ENCODE measurements around the gene FOXE1.

Gene FOXE1

DNA sequence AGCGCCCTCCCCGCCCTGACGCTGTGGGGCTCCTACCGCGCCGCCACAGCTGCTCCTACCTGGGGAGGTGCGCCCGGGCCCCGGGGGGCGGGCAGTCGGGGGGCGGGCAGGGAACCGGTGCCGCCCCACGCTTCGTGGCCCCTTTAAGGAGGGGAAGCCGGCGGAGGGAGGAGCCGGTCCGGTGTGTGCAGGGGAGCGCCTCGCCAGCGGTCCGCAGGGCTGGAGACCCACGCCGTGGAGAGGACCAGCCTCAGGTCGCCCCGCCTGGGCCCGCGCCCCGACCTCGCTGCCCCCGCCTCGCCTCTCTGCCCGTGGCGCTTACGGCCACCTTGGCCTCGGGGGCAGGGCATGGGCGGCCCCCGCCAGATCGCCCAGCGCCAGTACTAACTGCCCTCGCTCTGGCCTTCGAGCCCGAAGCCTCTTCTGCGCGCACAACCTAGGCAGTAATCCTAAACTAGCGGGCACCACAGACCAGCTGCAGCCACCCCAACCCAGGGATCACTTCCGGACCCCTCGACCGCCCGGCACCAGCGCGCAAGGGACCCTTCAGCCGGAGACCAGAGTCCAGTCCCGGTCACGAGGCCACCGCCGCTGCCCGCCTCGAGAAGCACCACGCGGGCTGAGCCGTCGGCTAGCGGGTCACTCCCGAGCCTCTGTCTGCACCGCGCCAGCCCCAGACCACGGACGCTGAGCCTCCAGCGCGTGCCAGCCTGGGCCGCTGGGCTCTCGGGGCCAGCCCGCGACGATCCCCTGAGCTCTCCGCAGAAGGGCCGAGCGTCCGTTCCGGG is at the start of gene FOXE1:
TSS of gene FOXE1 (plus strand) at position 171 of the 788 bp plus-strand sequence. CDS start 689 bp downstream, outside the sequence.
- no peak for DNase-seq

- DNase-seq, result no peak
These were observed 49.0 kb upstream of the FOXE1 start for GRCh38 chr9:97804059-97804365.

DNA sequence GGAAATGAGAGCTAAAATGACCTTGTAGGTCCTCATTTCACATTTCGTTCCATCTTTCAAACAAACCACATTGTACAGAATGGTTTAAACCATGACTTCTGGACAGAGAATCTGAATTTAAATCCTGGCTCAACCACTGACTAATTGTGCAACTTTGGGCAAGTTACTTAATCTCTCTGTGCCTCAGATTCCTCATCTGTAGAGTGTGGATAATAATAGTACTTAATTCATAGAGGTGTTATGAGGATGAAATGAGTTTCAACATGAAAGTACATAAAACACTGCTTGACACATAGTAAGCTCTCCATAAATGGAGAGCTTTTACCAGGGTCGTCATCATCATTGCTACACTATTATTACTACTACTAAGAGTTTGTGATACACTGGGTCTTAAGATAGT is 46.3 kb upstream of the FOXE1 start:
- DNase-seq, result no peak

GRCh38 chr9:97807681-97808080 is 45.3 kb upstream of the FOXE1 start:
- DNase-seq, result no peak

GRCh38 chr9:97808415-97808814 is 44.6 kb upstream of the FOXE1 start:
- DNase-seq, result no peak

DNA sequence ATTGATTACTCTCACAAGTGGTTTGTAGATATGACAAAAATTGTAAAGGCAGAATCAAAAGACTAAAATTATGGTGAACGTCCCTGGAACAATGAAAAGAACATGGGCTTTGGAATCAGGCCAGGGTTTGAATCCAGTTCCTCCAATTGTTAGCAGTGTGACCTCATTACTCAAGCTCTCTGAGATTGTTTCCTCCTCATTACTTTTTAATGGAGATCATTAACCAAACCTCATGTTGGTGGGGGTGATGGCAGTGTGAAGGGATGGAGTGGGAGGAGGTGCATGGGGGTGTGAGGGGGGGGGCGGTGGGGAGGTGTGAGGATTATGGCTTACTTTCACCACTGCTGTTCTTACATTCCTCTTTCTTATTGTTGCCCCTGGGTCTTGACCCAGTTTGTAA is 44.1 kb upstream of the FOXE1 start:
- DNase-seq, result no peak

DNA sequence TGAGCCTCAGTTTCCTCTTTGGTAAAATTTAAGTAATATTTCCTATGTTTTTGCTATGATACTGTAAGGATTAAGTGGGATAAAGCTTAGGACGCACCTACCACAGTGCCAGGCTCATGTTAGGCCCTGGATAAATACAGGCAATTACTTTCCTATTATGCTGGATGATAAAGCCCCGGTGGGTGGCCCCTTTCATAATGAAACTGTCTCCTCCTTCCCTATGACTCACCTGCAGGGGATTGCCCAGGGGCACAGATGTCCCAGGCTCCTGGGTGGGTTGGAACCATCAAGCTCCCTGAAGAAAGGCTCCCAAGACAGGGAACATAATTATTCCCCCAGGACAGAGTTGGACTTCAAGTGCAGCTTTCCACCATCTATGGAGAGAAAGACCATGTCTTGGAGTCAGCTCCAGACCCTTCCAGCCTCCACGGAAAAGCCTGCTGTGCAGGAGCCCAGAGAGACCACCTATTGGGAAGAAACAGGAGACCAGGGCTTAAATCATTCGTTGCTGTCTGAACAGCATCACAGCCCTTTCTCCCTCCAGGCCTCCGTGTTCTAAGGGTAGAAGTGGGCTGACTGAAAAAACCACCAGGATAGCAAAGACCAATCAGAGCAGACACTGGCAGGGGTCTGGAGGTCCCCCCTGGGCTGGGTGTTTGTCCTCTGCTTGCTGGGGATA is 43.2 kb upstream of the FOXE1 start:
- DNase-seq, result no peak

GRCh38 chr9:97811533-97812246 is 41.3 kb upstream of the FOXE1 start:
- no peak for DNase-seq

GRCh38 chr9:97812247-97812543 is 40.8 kb upstream of the FOXE1 start:
- no peak for DNase-seq

- no peak for DNase-seq
These were observed 40.0 kb upstream of the FOXE1 start for GRCh38 chr9:97813072-97813471.

- no peak for DNase-seq
These were observed 33.3 kb upstream of the FOXE1 start for GRCh38 chr9:97819735-97820134.

- no peak for DNase-seq
These were observed 32.7 kb upstream of the FOXE1 start for GRCh38 chr9:97820373-97820772.

- no peak for DNase-seq
These were observed 21.9 kb upstream of the FOXE1 start for GRCh38 chr9:97830884-97831829.

- DNase-seq, result no peak
These were observed 21.0 kb upstream of the FOXE1 start for GRCh38 chr9:97831843-97832636.

- no peak for DNase-seq
These were observed 12.5 kb upstream of the FOXE1 start for GRCh38 chr9:97840521-97840920.

GRCh38 chr9:97842960-97843359 is 10.1 kb upstream of the FOXE1 start:
- no peak for DNase-seq

GRCh38 chr9:97845130-97845529 is 7.9 kb upstream of the FOXE1 start:
- no peak for DNase-seq

GRCh38 chr9:97845763-97846162 is 7.3 kb upstream of the FOXE1 start:
- no peak for DNase-seq

GRCh38 chr9:97846347-97846746 is 6.7 kb upstream of the FOXE1 start:
- no peak for DNase-seq

DNA sequence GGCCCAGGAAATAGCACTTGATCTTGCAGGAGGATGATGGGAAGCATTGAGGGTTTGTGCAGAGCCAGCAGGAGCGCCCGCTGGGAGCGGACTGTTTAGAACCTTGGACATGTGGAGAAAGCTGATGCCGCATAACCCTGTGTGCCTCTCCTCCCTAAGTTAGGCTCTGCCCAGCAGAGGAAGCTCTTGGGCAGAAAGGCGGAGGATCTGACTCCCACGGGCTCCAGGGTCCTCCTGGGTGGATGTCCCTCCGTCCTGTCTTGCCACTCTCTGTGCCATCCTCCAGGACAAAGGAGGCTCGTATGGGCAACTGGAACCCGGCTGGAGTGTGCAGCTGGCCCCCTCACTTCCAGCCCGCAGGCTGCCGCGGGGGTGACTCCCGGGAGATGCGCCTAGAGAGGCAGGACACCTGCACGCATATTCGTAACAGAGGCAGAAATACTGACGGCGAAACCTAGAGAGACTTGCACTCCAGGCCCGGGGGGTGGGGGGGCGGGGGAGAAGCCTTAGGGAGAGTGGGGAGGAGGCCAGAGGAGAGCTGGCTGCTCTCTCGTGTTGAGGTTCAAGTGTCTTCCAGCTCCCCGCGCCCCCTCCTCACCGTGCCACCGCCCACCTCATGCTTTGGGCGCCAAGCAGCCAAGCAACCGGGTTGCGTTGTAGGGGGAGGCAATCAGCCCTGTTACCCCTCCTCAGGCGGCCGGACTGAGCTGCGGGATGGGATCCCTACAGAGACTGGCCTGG is 5.4 kb upstream of the FOXE1 start:
- no peak for DNase-seq

DNA sequence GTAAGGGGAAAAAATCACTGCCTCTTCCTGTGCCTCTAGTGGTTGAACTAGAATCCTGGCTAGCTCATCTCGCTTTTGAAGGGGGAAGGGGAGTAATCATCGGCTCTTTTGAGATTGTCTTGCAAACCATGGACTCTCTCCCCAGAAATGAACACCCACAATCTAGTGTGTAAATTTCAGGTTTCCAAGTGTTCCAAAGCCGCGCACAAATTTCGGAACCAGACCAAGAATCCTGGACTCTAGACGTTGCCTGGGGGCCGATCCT is 4.9 kb upstream of the FOXE1 start:
- DNase-seq, result no peak

All from activated CD4-positive, alpha-beta T cell treated with anti-CD3 and anti-CD28 coated beads, Interleukin-2, Interleukin-6, amounts not matched to agents 100 ng/mL and 50 ng/mL, durations not matched to agents 16 hours and 8 hours (primary cell).